ENCODE data around the gene SULT6B1. TPM values are rescaled to one million over a fixed set of nuclear protein-coding genes. Genes with fewer than 3 reads are reported as not detected.

SULT6B1 gene, protein sequence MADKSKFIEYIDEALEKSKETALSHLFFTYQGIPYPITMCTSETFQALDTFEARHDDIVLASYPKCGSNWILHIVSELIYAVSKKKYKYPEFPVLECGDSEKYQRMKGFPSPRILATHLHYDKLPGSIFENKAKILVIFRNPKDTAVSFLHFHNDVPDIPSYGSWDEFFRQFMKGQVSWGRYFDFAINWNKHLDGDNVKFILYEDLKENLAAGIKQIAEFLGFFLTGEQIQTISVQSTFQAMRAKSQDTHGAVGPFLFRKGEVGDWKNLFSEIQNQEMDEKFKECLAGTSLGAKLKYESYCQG
- not detected for total RNA-seq
- long read RNA-seq, result 0 reads

DNA sequence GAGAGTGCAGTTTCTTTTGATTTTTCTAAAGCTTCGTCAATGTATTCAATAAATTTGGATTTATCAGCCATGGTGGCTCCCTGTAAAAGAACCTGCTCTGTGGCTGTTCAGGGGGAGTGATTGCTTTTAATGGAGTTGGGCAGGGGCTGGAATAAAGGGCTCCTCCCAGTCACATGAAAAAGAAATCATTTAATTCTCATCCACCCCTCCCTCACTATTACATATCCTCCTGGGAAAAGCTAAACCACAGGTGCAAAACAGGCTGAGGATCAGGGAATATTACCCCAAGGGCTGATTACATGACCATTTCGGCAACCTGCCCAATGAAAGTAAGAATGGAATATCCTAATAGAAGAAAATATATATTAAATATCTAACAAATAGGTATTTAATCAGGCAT lies at the start of gene SULT6B1:
Gene SULT6B1 (minus strand): TSS at position 101 of the 400 bp plus-strand sequence. CDS start 30 bp downstream, at position 71.
- ATAC-seq, result no peak
- intact Hi-C loops (cut with DNase I), result no loop called here
- H3K27ac ChIP-seq, result no peak within 1 kb of the TSS

DNA sequence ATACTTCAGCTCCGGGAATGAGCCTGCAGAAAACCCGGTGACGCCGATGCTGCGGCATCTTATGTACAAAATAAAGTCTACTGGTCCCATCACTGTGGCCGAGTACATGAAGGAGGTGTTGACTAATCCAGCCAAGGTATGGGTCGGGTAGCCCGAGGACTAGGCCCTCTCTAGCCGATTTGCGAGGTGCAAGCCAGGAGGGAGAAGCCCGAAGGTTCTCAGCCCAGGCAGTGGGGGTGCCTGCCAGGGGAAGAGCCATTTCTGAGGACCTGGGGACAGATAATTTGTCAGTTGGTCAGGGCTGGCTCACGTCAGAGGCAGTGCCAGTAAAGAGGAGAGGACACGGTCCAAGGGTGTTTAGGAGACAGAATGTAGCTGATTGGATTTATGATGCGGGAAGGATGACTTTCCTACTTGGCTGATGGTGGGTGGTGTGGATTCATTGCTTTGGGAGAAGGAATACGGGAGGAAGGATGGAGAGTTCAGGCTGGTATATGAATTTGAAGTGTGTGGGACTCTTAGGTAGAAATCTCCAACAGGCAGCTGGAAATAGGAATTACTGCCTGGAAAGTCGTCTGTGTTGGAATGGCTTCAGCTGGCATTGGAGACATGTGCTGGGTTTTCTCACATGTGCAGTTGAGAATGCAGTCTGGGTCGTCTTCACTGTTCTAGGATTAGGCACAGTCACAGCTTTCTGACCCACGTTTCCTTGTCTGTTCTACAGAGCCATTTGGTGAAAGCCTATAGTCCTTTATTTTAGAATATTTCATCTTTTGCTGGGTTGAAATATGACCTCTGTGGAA lies 43.9 kb upstream of the SULT6B1 start:
- H3K36me3 ChIP-seq, result peaks cover 19% of the 10 kb centered on the region
- H3K27ac ChIP-seq, result peak overlapping the region; percentile 96
- DNase-seq (peak; percentile 63), ATAC-seq (peak; percentile 12)
- H3K4me3 ChIP-seq, result peak overlapping the region; percentile 88
- intact Hi-C loops (cut with DNase I), result no loop called here
- TF ChIP-seq, protein P1, sequence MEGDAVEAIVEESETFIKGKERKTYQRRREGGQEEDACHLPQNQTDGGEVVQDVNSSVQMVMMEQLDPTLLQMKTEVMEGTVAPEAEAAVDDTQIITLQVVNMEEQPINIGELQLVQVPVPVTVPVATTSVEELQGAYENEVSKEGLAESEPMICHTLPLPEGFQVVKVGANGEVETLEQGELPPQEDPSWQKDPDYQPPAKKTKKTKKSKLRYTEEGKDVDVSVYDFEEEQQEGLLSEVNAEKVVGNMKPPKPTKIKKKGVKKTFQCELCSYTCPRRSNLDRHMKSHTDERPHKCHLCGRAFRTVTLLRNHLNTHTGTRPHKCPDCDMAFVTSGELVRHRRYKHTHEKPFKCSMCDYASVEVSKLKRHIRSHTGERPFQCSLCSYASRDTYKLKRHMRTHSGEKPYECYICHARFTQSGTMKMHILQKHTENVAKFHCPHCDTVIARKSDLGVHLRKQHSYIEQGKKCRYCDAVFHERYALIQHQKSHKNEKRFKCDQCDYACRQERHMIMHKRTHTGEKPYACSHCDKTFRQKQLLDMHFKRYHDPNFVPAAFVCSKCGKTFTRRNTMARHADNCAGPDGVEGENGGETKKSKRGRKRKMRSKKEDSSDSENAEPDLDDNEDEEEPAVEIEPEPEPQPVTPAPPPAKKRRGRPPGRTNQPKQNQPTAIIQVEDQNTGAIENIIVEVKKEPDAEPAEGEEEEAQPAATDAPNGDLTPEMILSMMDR (IDR thresholded peaks at IDR 0.05), result no peak
- H3K27me3 ChIP-seq, result no peaks in the 10 kb centered on the region
- H3K9me3 ChIP-seq, result no peaks in the 10 kb centered on the region
- H3K4me1 ChIP-seq, result peaks cover 25% of the 10 kb centered on the region

More for the DNA sequence above, at the start of gene SULT6B1:
- H3K4me1 ChIP-seq, result no peaks in the 10 kb centered on the region
- DNase-seq, result no peak
- H3K4me3 ChIP-seq, result no peak within 1 kb of the TSS
- no peaks in the 10 kb centered on the region for H3K36me3 ChIP-seq
- H3K27me3 ChIP-seq, result no peaks in the 10 kb centered on the region
- no peaks in the 10 kb centered on the region for H3K9me3 ChIP-seq
- TF ChIP-seq, protein P1 (IDR thresholded peaks at IDR 0.05), result no peak

DNA sequence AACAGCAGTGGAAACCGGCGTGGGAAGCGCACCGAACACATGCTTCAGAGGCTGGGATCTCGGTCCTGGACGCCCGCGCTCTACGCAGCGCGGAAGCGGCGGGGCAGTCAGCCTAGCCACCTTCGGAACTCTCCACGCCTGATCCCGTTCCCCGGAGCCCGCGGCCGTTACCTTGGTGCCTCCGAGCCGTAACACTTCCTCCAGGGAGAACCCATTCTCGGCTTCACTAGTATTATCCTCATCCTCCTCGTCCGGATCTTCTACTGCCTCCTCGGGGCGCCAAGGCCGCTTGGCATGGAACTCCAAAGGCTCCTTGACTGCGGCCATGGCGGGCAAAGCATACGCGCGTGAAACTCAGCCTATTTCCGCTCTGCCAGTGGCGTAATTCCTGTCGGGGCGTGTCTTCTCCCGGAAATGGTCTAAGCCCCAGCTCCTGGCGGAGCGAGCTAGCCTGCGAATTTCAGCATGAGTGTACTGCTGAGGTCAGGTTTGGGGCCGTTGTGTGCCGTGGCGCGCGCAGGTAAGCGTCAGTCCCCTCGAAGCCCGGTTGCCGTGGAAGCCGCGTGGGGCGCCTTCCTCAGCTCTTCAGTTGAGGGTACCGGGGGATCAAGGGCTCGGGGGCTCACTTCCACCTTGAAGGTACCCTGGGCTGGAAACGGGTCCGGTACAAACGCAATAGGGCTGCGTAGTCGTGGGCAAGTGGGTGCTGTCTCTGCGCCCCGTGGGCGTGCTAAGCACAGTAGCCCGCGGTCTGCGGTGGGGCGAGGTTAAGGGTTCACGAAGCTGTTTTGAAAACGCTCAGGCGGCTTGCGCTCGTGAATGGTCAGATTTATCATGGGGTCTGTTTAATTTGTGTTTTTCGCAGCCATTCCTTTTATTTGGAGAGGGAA lies 43.0 kb upstream of the SULT6B1 start, which contains the start of the genes CEBPZ and NDUFAF7:
Gene CEBPZ (minus strand): TSS at position 356 of the 890 bp plus-strand sequence. CDS start 29 bp downstream, at position 327.
Gene NDUFAF7 (plus strand): TSS at position 418 of the 890 bp plus-strand sequence. CDS start 48 bp downstream, at position 466.
- DNase-seq, result peak; percentile 95
- H3K9me3 ChIP-seq, result no peaks in the 10 kb centered on the region
- intact Hi-C loops (cut with DNase I), result no loop called here
- TF ChIP-seq, protein P1 (IDR thresholded peaks at IDR 0.05), result no peak
- H3K27ac ChIP-seq, result peak within 1 kb of the TSS; percentile 96
- no peaks in the 10 kb centered on the region for H3K27me3 ChIP-seq
- peak; percentile 98 for ATAC-seq
- H3K36me3 ChIP-seq, result peaks cover 23% of the 10 kb centered on the region
- peak within 1 kb of the TSS; percentile 88 for H3K4me3 ChIP-seq
- H3K4me1 ChIP-seq, result peaks cover 30% of the 10 kb centered on the region

DNA sequence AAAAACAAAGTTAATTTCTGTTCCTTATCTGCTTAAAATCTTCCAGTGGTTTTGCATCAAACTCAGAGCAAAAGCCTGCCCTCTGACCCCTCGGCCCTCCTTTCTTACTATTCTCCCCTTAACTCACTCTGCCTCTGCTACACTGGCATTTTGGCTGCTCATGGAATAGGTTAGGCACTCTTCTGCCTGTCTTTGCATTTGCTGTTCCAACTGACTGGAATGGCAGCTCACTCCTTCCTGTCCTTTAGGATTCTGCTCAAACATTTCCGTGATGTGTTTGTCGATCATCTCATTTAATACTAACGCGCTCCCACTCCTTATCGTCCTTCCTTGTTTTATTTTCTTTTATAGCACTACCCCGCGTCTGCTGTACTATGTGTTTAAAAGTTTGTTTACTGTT lies 42.1 kb upstream of the SULT6B1 start:
- Histone ChIP-seq H3K27me3 (no peaks in the 10 kb centered on the region), H3K27ac (peak overlapping the region; percentile 96), H3K4me1 (peaks cover 34% of the 10 kb centered on the region), H3K9me3 (no peaks in the 10 kb centered on the region), H3K4me3 (peak overlapping the region; percentile 88), H3K36me3 (peaks cover 27% of the 10 kb centered on the region)
- intact Hi-C loops (cut with DNase I), result no loop called here
- TF ChIP-seq, protein P1 (IDR thresholded peaks at IDR 0.05), result no peak
- DNase-seq (no peak), ATAC-seq (no peak)

DNA sequence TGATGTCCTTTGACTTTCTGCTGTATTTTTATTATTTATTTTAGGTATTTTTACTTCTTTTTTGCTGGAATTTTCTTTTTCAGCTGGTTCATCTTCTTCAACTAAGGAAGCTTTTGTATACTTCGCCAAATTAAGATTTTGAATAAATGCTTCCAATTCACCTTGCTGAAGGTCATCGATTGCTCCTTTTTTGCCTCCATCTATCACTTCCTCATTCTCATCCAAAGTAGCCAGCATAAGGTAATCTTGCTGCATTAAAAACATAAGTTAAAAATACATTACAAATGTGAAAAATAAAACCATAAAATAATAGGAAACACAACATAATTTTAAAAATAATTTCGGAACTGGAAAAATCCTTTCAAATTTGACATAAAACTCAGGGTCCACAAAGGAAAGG lies 40.3 kb upstream of the SULT6B1 start:
- ATAC-seq, result no peak
- peaks cover 29% of the 10 kb centered on the region for H3K36me3 ChIP-seq
- intact Hi-C loops (cut with DNase I), result no loop called here
- H3K9me3 ChIP-seq, result no peaks in the 10 kb centered on the region
- H3K27ac ChIP-seq, result no peak overlapping the region
- peaks cover 39% of the 10 kb centered on the region for H3K4me1 ChIP-seq
- no peak for DNase-seq
- TF ChIP-seq, protein P1 (IDR thresholded peaks at IDR 0.05), result no peak
- no peaks in the 10 kb centered on the region for H3K27me3 ChIP-seq
- H3K4me3 ChIP-seq, result no peak overlapping the region

Measured in upper lobe of right lung (tissue), 1 donor.